Measurements from ENCODE around the gene SNAP47. TPM values are rescaled to one million over a fixed set of nuclear protein-coding genes. Genes with fewer than 3 reads are reported as not detected.

SNAP47 gene
- total and polyA plus RNA-seq, 9 of the 15 experiments (the other 6 are each of a cell fraction or from before 2014, with no cell fraction given), result 2.5 to 41.3 (median 32.6) TPM

- DNase-seq (ENCODE audit: extremely low read depth in 1 of 4, low spot score in 3 of 4), result peak in 1 of 4 experiments; percentile 20
- peaks cover 8% of the 10 kb centered on the region for H4K20me1 ChIP-seq (replicated peaks; ENCODE audit: control insufficient read depth, insufficient read depth, low read length)
- FAIRE-seq, result peak; percentile 60
- peaks cover 9% of the 10 kb centered on the region for H3K9me1 ChIP-seq (ENCODE audit: control insufficient read depth, insufficient read depth, low read length)
- in situ Hi-C loops (cut with MboI) (no loop called here), intact Hi-C loops (cut with micrococcal nuclease) (no loop called here)
- 32% methylated on average over 7 of the region's 7 CpGs for WGBS (ENCODE audit: insufficient coverage, low coverage, missing lambda C conversion rate)
- peaks cover 18 to 24% of the 10 kb centered on the region in 2 experiments for H3K4me1 ChIP-seq (replicated peaks in 1 of 2; ENCODE audit: control insufficient read depth in 2 of 2, insufficient read depth in 2 of 2, low read length in 2 of 2)
- ATAC-seq, result peak; percentile 70
- ChIA-PET POLR2A (interaction anchor here (0.6 to 1.1 kb wide), 3 partner anchors 12 to 192 kb away, joined by 3 read pairs; no protein-coding TSS in a partner anchor), CTCF (ENCODE audit: low intra/inter-chr PET ratio) (no interaction called here)
- no peak overlapping the region for H3K9ac ChIP-seq (ENCODE audit: insufficient read depth in 1 of 2, low read depth in 2 of 2, low read length in 2 of 2)
- H3K79me2 ChIP-seq (ENCODE audit: control insufficient read depth, insufficient read depth, low read length), result peaks cover 57% of the 10 kb centered on the region
- no peaks in the 10 kb centered on the region for H3K27me3 ChIP-seq (ENCODE audit: control insufficient read depth in 2 of 2, insufficient read depth in 2 of 2, low read length in 2 of 2)
- H3K9me3 ChIP-seq (replicated peaks; ENCODE audit: control insufficient read depth, insufficient read depth, low read depth, low read length), result no peaks in the 10 kb centered on the region
- H3K27ac ChIP-seq (ENCODE audit: extremely low read depth, low read depth, low read length), result no peak overlapping the region
- H3K4me3 ChIP-seq, result no peak overlapping the region
- H3K4me2 ChIP-seq (ENCODE audit: insufficient read depth, low read length), result peak overlapping the region; percentile 57; the same call in 1 of the 2 replicates
- no TSS peak for BruUV-seq (replicated peaks)
- no peak overlapping the region; the same call in 1 of the 2 replicates for H2AFZ ChIP-seq (ENCODE audit: low read depth, low read length)
- peaks cover 56% of the 10 kb centered on the region; the same call in 2 of the 3 replicates for H3K36me3 ChIP-seq (ENCODE audit: control insufficient read depth, insufficient read depth, low read length)
- peak; percentile 14; the same call in 1 of the 2 replicates for TF ChIP-seq CTBP1 (IDR thresholded peaks at IDR 0.05; ENCODE audit: borderline replicate concordance)
- TF ChIP-seq, protein P1, sequence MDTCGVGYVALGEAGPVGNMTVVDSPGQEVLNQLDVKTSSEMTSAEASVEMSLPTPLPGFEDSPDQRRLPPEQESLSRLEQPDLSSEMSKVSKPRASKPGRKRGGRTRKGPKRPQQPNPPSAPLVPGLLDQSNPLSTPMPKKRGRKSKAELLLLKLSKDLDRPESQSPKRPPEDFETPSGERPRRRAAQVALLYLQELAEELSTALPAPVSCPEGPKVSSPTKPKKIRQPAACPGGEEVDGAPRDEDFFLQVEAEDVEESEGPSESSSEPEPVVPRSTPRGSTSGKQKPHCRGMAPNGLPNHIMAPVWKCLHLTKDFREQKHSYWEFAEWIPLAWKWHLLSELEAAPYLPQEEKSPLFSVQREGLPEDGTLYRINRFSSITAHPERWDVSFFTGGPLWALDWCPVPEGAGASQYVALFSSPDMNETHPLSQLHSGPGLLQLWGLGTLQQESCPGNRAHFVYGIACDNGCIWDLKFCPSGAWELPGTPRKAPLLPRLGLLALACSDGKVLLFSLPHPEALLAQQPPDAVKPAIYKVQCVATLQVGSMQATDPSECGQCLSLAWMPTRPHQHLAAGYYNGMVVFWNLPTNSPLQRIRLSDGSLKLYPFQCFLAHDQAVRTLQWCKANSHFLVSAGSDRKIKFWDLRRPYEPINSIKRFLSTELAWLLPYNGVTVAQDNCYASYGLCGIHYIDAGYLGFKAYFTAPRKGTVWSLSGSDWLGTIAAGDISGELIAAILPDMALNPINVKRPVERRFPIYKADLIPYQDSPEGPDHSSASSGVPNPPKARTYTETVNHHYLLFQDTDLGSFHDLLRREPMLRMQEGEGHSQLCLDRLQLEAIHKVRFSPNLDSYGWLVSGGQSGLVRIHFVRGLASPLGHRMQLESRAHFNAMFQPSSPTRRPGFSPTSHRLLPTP (IDR thresholded peaks at IDR 0.05; ENCODE audit: borderline replicate concordance, extremely low read depth, insufficient read length), result no peak
- TF ChIP-seq ZNF280B (CRISPR knock-in tag; IDR thresholded peaks at IDR 0.05), result no peak
- TF ChIP-seq ZNF695 (CRISPR knock-in tag; IDR thresholded peaks at IDR 0.05), result no peak
- TF ChIP-seq SLC30A9 (CRISPR knock-in tag; IDR thresholded peaks at IDR 0.05), result no peak
- TF ChIP-seq, protein P2, sequence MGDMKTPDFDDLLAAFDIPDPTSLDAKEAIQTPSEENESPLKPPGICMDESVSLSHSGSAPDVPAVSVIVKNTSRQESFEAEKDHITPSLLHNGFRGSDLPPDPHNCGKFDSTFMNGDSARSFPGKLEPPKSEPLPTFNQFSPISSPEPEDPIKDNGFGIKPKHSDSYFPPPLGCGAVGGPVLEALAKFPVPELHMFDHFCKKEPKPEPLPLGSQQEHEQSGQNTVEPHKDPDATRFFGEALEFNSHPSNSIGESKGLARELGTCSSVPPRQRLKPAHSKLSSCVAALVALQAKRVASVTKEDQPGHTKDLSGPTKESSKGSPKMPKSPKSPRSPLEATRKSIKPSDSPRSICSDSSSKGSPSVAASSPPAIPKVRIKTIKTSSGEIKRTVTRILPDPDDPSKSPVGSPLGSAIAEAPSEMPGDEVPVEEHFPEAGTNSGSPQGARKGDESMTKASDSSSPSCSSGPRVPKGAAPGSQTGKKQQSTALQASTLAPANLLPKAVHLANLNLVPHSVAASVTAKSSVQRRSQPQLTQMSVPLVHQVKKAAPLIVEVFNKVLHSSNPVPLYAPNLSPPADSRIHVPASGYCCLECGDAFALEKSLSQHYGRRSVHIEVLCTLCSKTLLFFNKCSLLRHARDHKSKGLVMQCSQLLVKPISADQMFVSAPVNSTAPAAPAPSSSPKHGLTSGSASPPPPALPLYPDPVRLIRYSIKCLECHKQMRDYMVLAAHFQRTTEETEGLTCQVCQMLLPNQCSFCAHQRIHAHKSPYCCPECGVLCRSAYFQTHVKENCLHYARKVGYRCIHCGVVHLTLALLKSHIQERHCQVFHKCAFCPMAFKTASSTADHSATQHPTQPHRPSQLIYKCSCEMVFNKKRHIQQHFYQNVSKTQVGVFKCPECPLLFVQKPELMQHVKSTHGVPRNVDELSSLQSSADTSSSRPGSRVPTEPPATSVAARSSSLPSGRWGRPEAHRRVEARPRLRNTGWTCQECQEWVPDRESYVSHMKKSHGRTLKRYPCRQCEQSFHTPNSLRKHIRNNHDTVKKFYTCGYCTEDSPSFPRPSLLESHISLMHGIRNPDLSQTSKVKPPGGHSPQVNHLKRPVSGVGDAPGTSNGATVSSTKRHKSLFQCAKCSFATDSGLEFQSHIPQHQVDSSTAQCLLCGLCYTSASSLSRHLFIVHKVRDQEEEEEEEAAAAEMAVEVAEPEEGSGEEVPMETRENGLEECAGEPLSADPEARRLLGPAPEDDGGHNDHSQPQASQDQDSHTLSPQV (IDR thresholded peaks at IDR 0.05), result no peak
- TF ChIP-seq SRSF7 (optimal IDR thresholded peaks at IDR 0.05; ENCODE audit: low read depth, low read length), result no peak
- no peak for TF ChIP-seq BRCA1 (IDR thresholded peaks at IDR 0.05)
- TF ChIP-seq BRCA1 (CRISPR knock-in tag; IDR thresholded peaks at IDR 0.05), result no peak
- TF ChIP-seq, protein P3, sequence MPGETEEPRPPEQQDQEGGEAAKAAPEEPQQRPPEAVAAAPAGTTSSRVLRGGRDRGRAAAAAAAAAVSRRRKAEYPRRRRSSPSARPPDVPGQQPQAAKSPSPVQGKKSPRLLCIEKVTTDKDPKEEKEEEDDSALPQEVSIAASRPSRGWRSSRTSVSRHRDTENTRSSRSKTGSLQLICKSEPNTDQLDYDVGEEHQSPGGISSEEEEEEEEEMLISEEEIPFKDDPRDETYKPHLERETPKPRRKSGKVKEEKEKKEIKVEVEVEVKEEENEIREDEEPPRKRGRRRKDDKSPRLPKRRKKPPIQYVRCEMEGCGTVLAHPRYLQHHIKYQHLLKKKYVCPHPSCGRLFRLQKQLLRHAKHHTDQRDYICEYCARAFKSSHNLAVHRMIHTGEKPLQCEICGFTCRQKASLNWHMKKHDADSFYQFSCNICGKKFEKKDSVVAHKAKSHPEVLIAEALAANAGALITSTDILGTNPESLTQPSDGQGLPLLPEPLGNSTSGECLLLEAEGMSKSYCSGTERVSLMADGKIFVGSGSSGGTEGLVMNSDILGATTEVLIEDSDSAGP (CRISPR knock-in tag; IDR thresholded peaks at IDR 0.05), result peak; percentile 90
Observed at GRCh38 chr1:227753999-227754711, 18.9 kb downstream of the SNAP47 start.
